GM08714 (cell line): ENCODE data around the gene CALML6.

Experiments
- H3K4me3 ChIP-seq: fragments of 200-500 bp; sonication (Bioruptor generic); 2 replicates; pipeline ENCODE4 v1.5.1; 2014; ENCODE audit warnings: mild to moderate bottlenecking, low read length, inconsistent platforms
- ZNF274 ChIP-seq: IDR thresholded peaks from 2 replicates; pipeline ENCODE4 v1.6.1; 2012; ENCODE audit warnings: mild to moderate bottlenecking, low read depth, low read length

The CALML6 gene

GRCh38 chr1:1947493-1947892 is 32.4 kb downstream of the CALML6 start:
- TF ChIP-seq ZNF274: no peak
- no peak overlapping the region for H3K4me3 ChIP-seq

- TF ChIP-seq ZNF274: no peak
- no peak overlapping the region for H3K4me3 ChIP-seq
Measured at GRCh38 chr1:1948783-1949182, 33.7 kb downstream of the CALML6 start.

- no peak overlapping the region for H3K4me3 ChIP-seq
- no peak for TF ChIP-seq ZNF274
Measured at GRCh38 chr1:1950940-1951339, 35.9 kb downstream of the CALML6 start.

- no peak for TF ChIP-seq ZNF274
- H3K4me3 ChIP-seq: no peak overlapping the region
Measured at GRCh38 chr1:1954015-1954414, 39.0 kb downstream of the CALML6 start.

GRCh38 chr1:1954831-1955441 is 39.9 kb downstream of the CALML6 start:
- no peak overlapping the region for H3K4me3 ChIP-seq
- TF ChIP-seq ZNF274: no peak

GRCh38 chr1:1955621-1956094 is 40.6 kb downstream of the CALML6 start:
- no peak for TF ChIP-seq ZNF274
- H3K4me3 ChIP-seq: no peak overlapping the region

- H3K4me3 ChIP-seq: no peak overlapping the region
- no peak for TF ChIP-seq ZNF274
Measured at GRCh38 chr1:1956101-1956500, 41.0 kb downstream of the CALML6 start.

GRCh38 chr1:1956586-1957532 is 41.8 kb downstream of the CALML6 start:
- no peak for TF ChIP-seq ZNF274
- H3K4me3 ChIP-seq: no peak overlapping the region

- H3K4me3 ChIP-seq: no peak overlapping the region
- TF ChIP-seq ZNF274: no peak
Measured at GRCh38 chr1:1957533-1957961, 42.5 kb downstream of the CALML6 start.

GRCh38 chr1:1958071-1958541 is 43.0 kb downstream of the CALML6 start:
- no peak for TF ChIP-seq ZNF274
- H3K4me3 ChIP-seq: no peak overlapping the region

- TF ChIP-seq ZNF274: no peak
- H3K4me3 ChIP-seq: no peak overlapping the region
Measured at GRCh38 chr1:1959459-1959839, 44.4 kb downstream of the CALML6 start.

- no peak for TF ChIP-seq ZNF274
- H3K4me3 ChIP-seq: no peak overlapping the region
Measured at GRCh38 chr1:1959840-1960479, 44.9 kb downstream of the CALML6 start.

- H3K4me3 ChIP-seq: no peak overlapping the region
- no peak for TF ChIP-seq ZNF274
Measured at GRCh38 chr1:1960480-1961196, 45.6 kb downstream of the CALML6 start.

GRCh38 chr1:1962752-1963151 is 47.7 kb downstream of the CALML6 start:
- TF ChIP-seq ZNF274: no peak

More at GRCh38 chr1:1962752-1963151, 47.7 kb downstream of the CALML6 start:
- H3K4me3 ChIP-seq: no peak overlapping the region
